LNCAP (cell line): Measurements from ENCODE around the gene USP7.

Experiments used
- TF ChIP-seq, protein P1 (sequence below): fragments of 450-650 bp; IDR thresholded peaks from 2 replicates; pipeline ENCODE4 v1.5.1; 2017; ENCODE audit warnings: mild to moderate bottlenecking

The USP7 gene

GRCh38 chr16:8921347-8921984 lies 42.2 kb downstream of the USP7 start:
- TF ChIP-seq, protein P1, sequence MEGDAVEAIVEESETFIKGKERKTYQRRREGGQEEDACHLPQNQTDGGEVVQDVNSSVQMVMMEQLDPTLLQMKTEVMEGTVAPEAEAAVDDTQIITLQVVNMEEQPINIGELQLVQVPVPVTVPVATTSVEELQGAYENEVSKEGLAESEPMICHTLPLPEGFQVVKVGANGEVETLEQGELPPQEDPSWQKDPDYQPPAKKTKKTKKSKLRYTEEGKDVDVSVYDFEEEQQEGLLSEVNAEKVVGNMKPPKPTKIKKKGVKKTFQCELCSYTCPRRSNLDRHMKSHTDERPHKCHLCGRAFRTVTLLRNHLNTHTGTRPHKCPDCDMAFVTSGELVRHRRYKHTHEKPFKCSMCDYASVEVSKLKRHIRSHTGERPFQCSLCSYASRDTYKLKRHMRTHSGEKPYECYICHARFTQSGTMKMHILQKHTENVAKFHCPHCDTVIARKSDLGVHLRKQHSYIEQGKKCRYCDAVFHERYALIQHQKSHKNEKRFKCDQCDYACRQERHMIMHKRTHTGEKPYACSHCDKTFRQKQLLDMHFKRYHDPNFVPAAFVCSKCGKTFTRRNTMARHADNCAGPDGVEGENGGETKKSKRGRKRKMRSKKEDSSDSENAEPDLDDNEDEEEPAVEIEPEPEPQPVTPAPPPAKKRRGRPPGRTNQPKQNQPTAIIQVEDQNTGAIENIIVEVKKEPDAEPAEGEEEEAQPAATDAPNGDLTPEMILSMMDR = no peak

- TF ChIP-seq, protein P1 = no peak
Observed at GRCh38 chr16:8920645-8921346, 42.9 kb downstream of the USP7 start.

DNA sequence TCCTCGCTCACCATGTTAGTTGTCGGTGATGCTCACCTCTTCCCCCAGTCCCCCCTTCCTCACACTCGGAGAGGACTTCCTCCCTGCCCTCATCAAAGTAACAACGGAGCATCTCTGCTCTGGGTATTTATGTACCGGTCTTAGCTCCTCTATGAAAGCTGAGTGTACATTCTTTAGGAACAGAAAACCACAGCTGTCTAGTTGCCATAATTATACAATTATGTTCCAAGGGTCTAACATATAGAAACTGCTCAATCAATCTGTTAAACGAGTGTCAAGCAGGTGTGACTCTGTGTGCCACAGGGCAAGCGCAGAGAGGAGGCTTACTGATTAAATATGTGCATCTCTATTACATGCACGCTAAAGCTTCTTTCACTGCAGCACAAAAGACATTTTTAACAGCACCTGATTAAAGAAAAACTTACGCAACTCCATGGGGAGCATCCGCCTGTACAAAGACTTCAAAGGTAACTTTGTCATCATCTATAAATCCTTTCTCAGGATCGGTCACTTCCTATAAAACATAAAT lies 43.7 kb downstream of the USP7 start:
- TF ChIP-seq, protein P1 = no peak

- TF ChIP-seq, protein P1 = no peak
Observed at GRCh38 chr16:8919089-8919933, 44.4 kb downstream of the USP7 start.

GRCh38 chr16:8916541-8917225 lies 47.0 kb downstream of the USP7 start:
- TF ChIP-seq, protein P1 = no peak

DNA sequence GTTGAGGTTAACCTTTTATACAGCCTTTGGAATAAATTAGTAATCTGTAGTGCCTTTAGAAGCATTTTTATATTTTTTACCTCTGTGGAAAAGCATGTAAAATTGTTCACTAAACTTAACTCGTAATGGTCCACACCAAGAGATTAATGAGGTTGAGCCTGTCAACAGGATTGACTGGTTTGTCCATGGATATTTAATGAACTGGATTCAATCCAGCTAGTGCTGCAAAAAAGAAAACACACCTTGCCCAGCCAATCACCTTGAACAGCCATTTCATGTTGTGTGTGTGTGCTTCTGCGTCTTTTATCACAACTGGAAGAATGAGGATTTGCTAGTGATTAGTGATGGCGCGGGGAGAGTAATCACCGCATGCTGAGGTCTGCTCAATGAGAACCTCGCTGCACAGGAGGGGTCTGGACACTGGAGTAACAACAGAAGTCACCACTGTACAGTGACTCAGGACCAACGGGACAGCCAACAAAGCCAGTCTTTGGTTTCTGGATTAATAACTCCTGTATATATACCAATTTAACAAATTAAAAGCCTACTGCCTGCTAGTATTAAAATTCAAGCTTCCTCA lies 47.9 kb downstream of the USP7 start:
- TF ChIP-seq, protein P1 = no peak

DNA sequence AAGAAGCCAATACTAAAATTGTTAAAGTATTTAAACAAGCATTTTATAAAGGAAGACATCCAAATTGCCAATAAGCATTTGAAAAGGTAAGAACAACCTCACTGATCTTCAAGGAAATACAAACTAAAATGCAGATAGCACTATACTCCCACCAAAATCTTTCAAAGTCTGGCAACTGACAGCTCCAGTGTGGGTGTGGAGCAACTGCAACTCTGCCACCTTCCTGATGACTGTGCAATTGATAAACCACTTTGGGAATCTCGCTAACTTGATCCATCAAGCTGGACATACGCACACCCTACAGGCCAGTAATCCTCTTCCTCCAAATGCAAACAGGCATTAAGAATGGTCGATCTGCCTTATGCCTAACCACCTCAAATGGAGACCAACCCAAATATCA lies 49.6 kb downstream of the USP7 start:
- TF ChIP-seq, protein P1 = no peak
